Activated CD4-positive, alpha-beta T cell treated with anti-CD3 and anti-CD28 coated beads for 36 hours (primary cell): ENCODE data around the gene RGS1. TPM values are rescaled to one million over a fixed set of nuclear protein-coding genes. Genes with fewer than 3 reads are reported as not detected.

ENCODE experiments used
- ATAC-seq: fragments of 200-7000 bp; cut with Tn5 transposase; one replicate; pipeline ENCODE4 v1.10.0; 2021; ENCODE audit warnings: mild to moderate bottlenecking, moderate library complexity
- CTCF ChIA-PET: fragments of 350-600 bp; sonication (Branson Sonifier 250); formaldehyde crosslinking; loops from one replicate; lab custom pipeline; 2021; ENCODE audit warnings: antibody characterized with exemption; lab: Charles Lee
- POLR2A ChIA-PET: fragments of 350-600 bp; sonication (Branson Sonifier 250); formaldehyde crosslinking; loops from one replicate; lab custom pipeline; 2021; ENCODE audit warnings: antibody characterized with exemption, inconsistent platforms; lab: Charles Lee
- DNase-seq: peaks from one replicate; pipeline ENCODE4 v3.0.0-alpha.2; 2020
- H3K27ac Mint-ChIP-seq: one replicate; pipeline ENCODE4 v1.8.0; 2021; ENCODE audit warnings: mixed read lengths
- H3K27me3 Mint-ChIP-seq: one replicate; pipeline ENCODE4 v1.8.0; 2021; ENCODE audit warnings: mixed read lengths
- H3K36me3 Mint-ChIP-seq: one replicate; pipeline ENCODE4 v1.8.0; 2021; ENCODE audit warnings: low read depth, mixed read lengths
- H3K4me1 Mint-ChIP-seq: one replicate; pipeline ENCODE4 v1.8.0; 2021; ENCODE audit warnings: mixed read lengths
- H3K4me3 Mint-ChIP-seq: one replicate; pipeline ENCODE4 v1.8.0; 2021; ENCODE audit warnings: mild to moderate bottlenecking, moderate library complexity, mixed read lengths
- H3K9me3 Mint-ChIP-seq: one replicate; pipeline ENCODE4 v1.8.0; 2021; ENCODE audit warnings: low read depth, mixed read lengths
- intact Hi-C, 2 experiments: fragments of 100-400 bp; cut with DNase I in 1 of 2; cut with micrococcal nuclease in 1 of 2; formaldehyde crosslinking; loops; one replicate each; pipeline versions ENCODE4 v1.14.2 to v1.15.1; 2022 to 2024; cut with DNase I, micrococcal nuclease
- total RNA-seq, 2 experiments: library from RNA; stranded (reverse); gene quantifications; one replicate each; pipeline ENCODE4 v1.2.3, GENCODE V29; 2021

Gene RGS1
- total RNA-seq, 2 experiments from 2014 or later: 12.0 to 13.6 TPM

GRCh38 chr1:192581131-192581927, 5.8 kb downstream of the RGS1 start:
- Mint-ChIP-seq H3K4me3 (no peak overlapping the region), H3K27ac (no peak overlapping the region), H3K36me3 (peaks cover 15% of the 10 kb centered on the region), H3K9me3 (no peaks in the 10 kb centered on the region), H3K27me3 (no peaks in the 10 kb centered on the region), H3K4me1 (peaks cover 47% of the 10 kb centered on the region)
- no peak for ATAC-seq
- CTCF ChIA-PET: interaction anchor here (1.5 to 2.4 kb wide), 2 partner anchors 107 kb away, joined by 11 to 12 read pairs; no protein-coding TSS in a partner anchor
- POLR2A ChIA-PET: no interaction called here
- no peak for DNase-seq
- intact Hi-C loops: loop anchor here in 1 of 2 experiments (2.0 kb wide), 1 partner anchor 27 kb away; no protein-coding TSS in a partner anchor

DNA sequence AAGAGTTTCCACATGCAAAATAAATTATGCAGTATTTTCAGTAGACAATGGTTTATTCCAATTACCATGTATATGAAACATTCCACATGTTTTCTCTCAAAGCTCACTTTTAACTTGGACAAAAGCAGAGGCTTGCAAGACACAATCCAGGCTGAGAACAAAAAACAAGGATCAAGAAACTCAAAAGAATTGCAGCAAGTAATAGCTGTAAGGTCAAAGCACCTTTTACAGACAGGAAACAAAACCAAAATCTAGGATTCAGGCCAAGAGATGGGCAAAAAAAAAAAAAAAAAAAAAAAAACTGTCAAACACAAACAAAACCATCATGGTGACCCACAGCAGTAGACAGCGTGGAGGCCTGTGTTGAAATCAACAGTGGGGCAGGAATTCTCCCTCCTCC, 9.3 kb downstream of the RGS1 start:
- POLR2A ChIA-PET: no interaction called here
- intact Hi-C loops: loop anchor here in 1 of 2 experiments (2.0 kb wide), 1 partner anchor 14 kb away; no protein-coding TSS in a partner anchor
- no peak overlapping the region for H3K27ac Mint-ChIP-seq
- H3K9me3 Mint-ChIP-seq: no peaks in the 10 kb centered on the region
- ATAC-seq: no peak
- no peak for DNase-seq
- no peak overlapping the region for H3K4me3 Mint-ChIP-seq
- H3K4me1 Mint-ChIP-seq: peaks cover 23% of the 10 kb centered on the region
- no peaks in the 10 kb centered on the region for H3K27me3 Mint-ChIP-seq
- H3K36me3 Mint-ChIP-seq: no peaks in the 10 kb centered on the region
- CTCF ChIA-PET: interaction anchor here (0.6 to 1.5 kb wide), 2 partner anchors 110 to 429 kb away, joined by 3 to 8 read pairs; no protein-coding TSS in a partner anchor

GRCh38 chr1:192587386-192588266, 12.1 kb downstream of the RGS1 start:
- intact Hi-C loops: no loop called here

GRCh38 chr1:192588546-192588945, 13.0 kb downstream of the RGS1 start:
- DNase-seq: no peak
- H3K9me3 Mint-ChIP-seq: no peaks in the 10 kb centered on the region
- H3K4me1 Mint-ChIP-seq: peaks cover 8% of the 10 kb centered on the region
- no peaks in the 10 kb centered on the region for H3K36me3 Mint-ChIP-seq
- ATAC-seq: no peak
- H3K27me3 Mint-ChIP-seq: peaks cover 2% of the 10 kb centered on the region
- ChIA-PET CTCF (interaction anchor here (1.1 kb wide), 1 partner anchor 114 kb away, joined by 4 read pairs; no protein-coding TSS in a partner anchor), POLR2A (no interaction called here)
- intact Hi-C loops: no loop called here
- H3K4me3 Mint-ChIP-seq: no peak overlapping the region
- no peak overlapping the region for H3K27ac Mint-ChIP-seq

More at GRCh38 chr1:192587386-192588266, 12.1 kb downstream of the RGS1 start:
- Mint-ChIP-seq H3K4me3 (no peak overlapping the region), H3K36me3 (no peaks in the 10 kb centered on the region), H3K27me3 (peaks cover 2% of the 10 kb centered on the region), H3K9me3 (no peaks in the 10 kb centered on the region), H3K27ac (no peak overlapping the region), H3K4me1 (peaks cover 8% of the 10 kb centered on the region)
- no peak for DNase-seq
- ChIA-PET POLR2A (no interaction called here), CTCF (interaction anchor here (0.9 to 1.3 kb wide), 3 partner anchors 9 to 114 kb away, joined by 3 to 5 read pairs (median 4); no protein-coding TSS in a partner anchor)
- no peak for ATAC-seq

DNA sequence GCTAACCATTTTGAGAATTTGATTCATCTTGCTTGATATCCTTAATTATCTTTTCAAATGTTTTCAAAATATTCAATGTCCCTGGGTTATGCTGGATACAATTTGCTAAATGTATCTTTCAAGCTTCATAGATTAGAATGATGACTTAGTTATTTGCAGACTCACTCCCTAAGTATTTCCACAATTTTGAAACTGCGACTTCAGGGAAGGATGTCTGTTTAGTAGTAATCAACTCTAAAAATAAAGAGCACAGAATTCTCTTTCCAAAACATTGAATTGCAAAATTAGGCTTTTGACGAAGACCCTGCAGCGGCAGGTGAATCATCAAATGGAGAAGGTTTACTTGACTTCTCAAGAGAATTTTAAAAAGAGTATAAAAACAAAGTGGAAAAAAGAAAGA, 14.2 kb downstream of the RGS1 start:
- DNase-seq (no peak), ATAC-seq (no peak)
- ChIA-PET POLR2A (no interaction called here), CTCF (no interaction called here)
- no peaks in the 10 kb centered on the region for H3K36me3 Mint-ChIP-seq
- peaks cover 2% of the 10 kb centered on the region for H3K27me3 Mint-ChIP-seq
- H3K4me1 Mint-ChIP-seq: peaks cover 6% of the 10 kb centered on the region
- H3K4me3 Mint-ChIP-seq: no peak overlapping the region
- H3K9me3 Mint-ChIP-seq: no peaks in the 10 kb centered on the region
- intact Hi-C loops: no loop called here
- no peak overlapping the region for H3K27ac Mint-ChIP-seq

DNA sequence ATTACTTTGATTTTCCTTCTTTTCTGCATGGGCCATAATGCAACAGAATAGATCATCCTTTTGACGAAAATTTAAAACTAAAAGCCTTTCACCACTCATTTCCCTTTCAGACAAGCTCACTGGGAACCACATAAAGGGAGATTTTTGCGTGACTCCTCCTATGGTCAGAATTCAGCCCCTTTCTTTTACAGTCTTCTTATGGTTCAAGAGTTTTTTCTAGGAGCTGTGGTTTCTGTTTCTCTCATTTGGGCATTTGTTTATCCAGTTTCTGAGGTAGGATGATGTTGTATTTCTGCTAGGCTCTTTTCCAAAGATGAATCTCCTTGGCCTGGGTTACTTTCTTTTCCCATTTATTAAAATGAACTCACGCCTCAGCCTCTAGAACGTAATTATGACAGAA, 16.9 kb downstream of the RGS1 start:
- Mint-ChIP-seq H3K36me3 (no peaks in the 10 kb centered on the region), H3K27me3 (peaks cover 2% of the 10 kb centered on the region), H3K9me3 (no peaks in the 10 kb centered on the region), H3K27ac (no peak overlapping the region), H3K4me3 (no peak overlapping the region), H3K4me1 (no peaks in the 10 kb centered on the region)
- POLR2A ChIA-PET: no interaction called here
- intact Hi-C loops: no loop called here
- CTCF ChIA-PET: no interaction called here
- no peak for DNase-seq
- ATAC-seq: no peak

GRCh38 chr1:192592981-192593708, 17.6 kb downstream of the RGS1 start:
- Mint-ChIP-seq H3K4me3 (no peak overlapping the region), H3K4me1 (no peaks in the 10 kb centered on the region), H3K27me3 (peaks cover 2% of the 10 kb centered on the region), H3K9me3 (no peaks in the 10 kb centered on the region), H3K36me3 (no peaks in the 10 kb centered on the region), H3K27ac (no peak overlapping the region)
- DNase-seq (no peak), ATAC-seq (no peak)
- CTCF ChIA-PET: no interaction called here
- intact Hi-C loops: no loop called here
- POLR2A ChIA-PET: no interaction called here

DNA sequence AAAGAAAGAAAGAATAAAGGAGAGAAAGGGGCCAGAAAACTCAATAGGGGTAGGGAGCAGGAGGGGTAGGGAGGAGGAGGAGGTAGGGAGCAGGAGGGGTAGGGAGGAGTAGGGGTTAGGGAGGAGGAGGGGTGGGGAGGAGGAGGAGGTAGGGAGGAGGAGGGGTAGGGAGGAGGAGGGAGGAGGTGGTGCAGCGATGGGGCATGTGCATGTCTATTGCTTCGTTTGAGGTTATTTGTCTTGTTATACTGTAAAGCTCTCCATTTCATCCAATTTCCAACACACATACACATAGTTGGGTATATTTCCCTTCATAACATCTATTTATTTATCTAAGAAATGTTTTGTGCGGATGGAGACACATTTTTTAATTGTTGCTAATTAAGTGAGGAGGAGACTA, 19.7 kb downstream of the RGS1 start:
- H3K4me3 Mint-ChIP-seq: no peak overlapping the region
- intact Hi-C loops: no loop called here
- H3K4me1 Mint-ChIP-seq: peaks cover 2% of the 10 kb centered on the region

DNA sequence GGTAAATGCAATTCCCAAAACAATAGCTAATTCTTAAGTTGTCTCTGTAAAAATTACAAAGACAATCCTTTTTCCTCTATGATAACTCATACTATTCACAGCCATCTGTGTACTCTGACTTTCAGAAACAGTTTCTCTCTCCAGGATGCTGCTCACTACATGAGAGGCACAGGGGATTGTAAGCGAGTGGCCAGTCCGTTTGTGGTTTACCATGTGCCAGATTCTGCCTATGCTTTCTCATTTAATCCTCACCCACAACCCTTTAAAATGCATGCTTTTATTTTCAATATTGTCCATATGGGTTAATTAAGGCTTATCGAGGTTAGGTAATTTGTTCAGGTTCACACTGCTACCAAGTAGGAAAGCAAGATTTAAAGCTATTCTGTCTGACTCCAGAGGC, 23.0 kb downstream of the RGS1 start:
- H3K9me3 Mint-ChIP-seq: no peaks in the 10 kb centered on the region
- H3K4me1 Mint-ChIP-seq: peaks cover 29% of the 10 kb centered on the region
- DNase-seq (no peak), ATAC-seq (no peak)
- no peak overlapping the region for H3K27ac Mint-ChIP-seq
- POLR2A ChIA-PET: no interaction called here
- no peaks in the 10 kb centered on the region for H3K27me3 Mint-ChIP-seq
- CTCF ChIA-PET: interaction anchor here (0.7 to 1.2 kb wide), 3 partner anchors 16 to 92 kb away, joined by 3 read pairs; no protein-coding TSS in a partner anchor
- no peaks in the 10 kb centered on the region for H3K36me3 Mint-ChIP-seq
- no peak overlapping the region for H3K4me3 Mint-ChIP-seq
- intact Hi-C loops: loop anchor here in 1 of 2 experiments (2.0 kb wide), 1 partner anchor 14 kb away; no protein-coding TSS in a partner anchor

More for the DNA sequence above, 19.7 kb downstream of the RGS1 start:
- no peaks in the 10 kb centered on the region for H3K27me3 Mint-ChIP-seq
- CTCF ChIA-PET: interaction anchor here (0.8 to 1.4 kb wide), 3 partner anchors 12 to 121 kb away, joined by 4 to 5 read pairs (median 4); no protein-coding TSS in a partner anchor
- no peaks in the 10 kb centered on the region for H3K9me3 Mint-ChIP-seq
- POLR2A ChIA-PET: no interaction called here
- ATAC-seq (no peak), DNase-seq (no peak)
- no peak overlapping the region for H3K27ac Mint-ChIP-seq
- H3K36me3 Mint-ChIP-seq: no peaks in the 10 kb centered on the region

- no peaks in the 10 kb centered on the region for H3K27me3 Mint-ChIP-seq
- H3K36me3 Mint-ChIP-seq: no peaks in the 10 kb centered on the region
- intact Hi-C loops: no loop called here
- H3K4me1 Mint-ChIP-seq: peaks cover 29% of the 10 kb centered on the region
- CTCF ChIA-PET: interaction anchor here (1.0 to 1.3 kb wide), 2 partner anchors 17 to 123 kb away, joined by 3 read pairs; no protein-coding TSS in a partner anchor
- ATAC-seq (peak; percentile 30), DNase-seq (no peak)
- no peaks in the 10 kb centered on the region for H3K9me3 Mint-ChIP-seq
- POLR2A ChIA-PET: no interaction called here
- H3K4me3 Mint-ChIP-seq: no peak overlapping the region
- no peak overlapping the region for H3K27ac Mint-ChIP-seq
Measured at GRCh38 chr1:192600275-192600674, 24.7 kb downstream of the RGS1 start.
